PC-3 (cell line): Measurements from ENCODE around the gene ALDH5A1.

Experiments used
- EZH2 ChIP-seq: fragments of 300-600 bp; sonication (generic); IDR thresholded peaks from one replicate; pipeline ENCODE4 v1.6.1; 2017; ENCODE audit warnings: antibody characterized with exemption, mild to moderate bottlenecking, low read length; ENCODE audit not compliant: unreplicated experiment
- TF ChIP-seq, protein P1 (sequence below): fragments of 300-600 bp; sonication (generic); conservative IDR thresholded peaks from 2 replicates; pipeline ENCODE4 v1.5.1; 2017; ENCODE audit warnings: antibody characterized with exemption, low read depth, mild to moderate bottlenecking, low read length

DNA sequence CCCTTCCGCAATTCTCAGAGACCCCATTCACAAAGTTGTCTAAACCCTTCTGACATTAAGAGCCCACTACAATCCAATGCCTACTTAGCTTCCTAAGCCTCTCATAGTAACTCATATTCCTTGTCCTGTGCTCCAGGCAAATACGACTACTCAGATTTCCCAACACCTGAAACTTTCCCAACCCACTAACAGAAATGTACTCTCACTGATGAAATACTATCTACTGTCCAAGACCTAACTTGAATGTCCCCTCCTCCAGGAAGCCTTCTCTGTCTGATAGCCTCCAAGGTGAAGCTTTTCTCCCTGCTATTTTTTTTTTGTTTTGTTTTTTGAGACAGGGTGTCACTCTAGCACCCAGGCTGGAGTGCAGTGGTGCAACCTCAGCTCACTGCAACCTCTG lies 35.8 kb upstream of the ALDH5A1 start:
- TF ChIP-seq, protein P1, sequence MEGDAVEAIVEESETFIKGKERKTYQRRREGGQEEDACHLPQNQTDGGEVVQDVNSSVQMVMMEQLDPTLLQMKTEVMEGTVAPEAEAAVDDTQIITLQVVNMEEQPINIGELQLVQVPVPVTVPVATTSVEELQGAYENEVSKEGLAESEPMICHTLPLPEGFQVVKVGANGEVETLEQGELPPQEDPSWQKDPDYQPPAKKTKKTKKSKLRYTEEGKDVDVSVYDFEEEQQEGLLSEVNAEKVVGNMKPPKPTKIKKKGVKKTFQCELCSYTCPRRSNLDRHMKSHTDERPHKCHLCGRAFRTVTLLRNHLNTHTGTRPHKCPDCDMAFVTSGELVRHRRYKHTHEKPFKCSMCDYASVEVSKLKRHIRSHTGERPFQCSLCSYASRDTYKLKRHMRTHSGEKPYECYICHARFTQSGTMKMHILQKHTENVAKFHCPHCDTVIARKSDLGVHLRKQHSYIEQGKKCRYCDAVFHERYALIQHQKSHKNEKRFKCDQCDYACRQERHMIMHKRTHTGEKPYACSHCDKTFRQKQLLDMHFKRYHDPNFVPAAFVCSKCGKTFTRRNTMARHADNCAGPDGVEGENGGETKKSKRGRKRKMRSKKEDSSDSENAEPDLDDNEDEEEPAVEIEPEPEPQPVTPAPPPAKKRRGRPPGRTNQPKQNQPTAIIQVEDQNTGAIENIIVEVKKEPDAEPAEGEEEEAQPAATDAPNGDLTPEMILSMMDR: no peak
- no peak for TF ChIP-seq EZH2
